Hepatocyte (in vitro differentiated cells): ENCODE results near the gene ANAPC2. TPM values are rescaled to one million over a fixed set of nuclear protein-coding genes. Genes with fewer than 3 reads are reported as not detected.

Experiments
- DNase-seq: peaks from one replicate; pipeline ENCODE4 v3.0.0-alpha.2; 2016; ENCODE audit warnings: low spot score
- H2AFZ ChIP-seq: fragments of 200-600 bp; sonication (generic); 2 replicates; pipeline ENCODE4 v1.6.0; 2016; ENCODE audit warnings: antibody characterized with exemption, mild to moderate bottlenecking
- H3K27ac ChIP-seq: fragments of 200-600 bp; sonication (generic); 2 replicates; pipeline ENCODE4 v1.5.1; 2016; ENCODE audit warnings: mild to moderate bottlenecking
- H3K27me3 ChIP-seq: fragments of 200-600 bp; sonication (generic); 2 replicates; pipeline ENCODE4 v1.6.1; 2016
- H3K36me3 ChIP-seq: fragments of 200-600 bp; sonication (generic); replicated peaks from 2 replicates; pipeline ENCODE4 v1.5.1; 2016; ENCODE audit warnings: low read depth; ENCODE audit not compliant: insufficient read depth
- H3K4me1 ChIP-seq: fragments of 200-600 bp; sonication (generic); 2 replicates; pipeline ENCODE4 v1.5.1; 2016; ENCODE audit warnings: mild to moderate bottlenecking, moderate library complexity; ENCODE audit not compliant: insufficient read depth
- H3K4me2 ChIP-seq: fragments of 200-600 bp; sonication (generic); 2 replicates; pipeline ENCODE4 v1.6.0; 2016
- H3K4me3 ChIP-seq: fragments of 200-600 bp; sonication (generic); 2 replicates; pipeline ENCODE4 v1.5.1; 2016; ENCODE audit warnings: mild to moderate bottlenecking
- H3K79me2 ChIP-seq: fragments of 200-600 bp; sonication (generic); 2 replicates; pipeline ENCODE4 v1.6.0; 2017; ENCODE audit warnings: mild to moderate bottlenecking
- H3K9me2 ChIP-seq: fragments of 200-600 bp; sonication (generic); replicated peaks from 2 replicates; pipeline ENCODE4 v1.6.0; 2017; ENCODE audit warnings: mild to moderate bottlenecking; ENCODE audit not compliant: insufficient read depth
- H3K9me3 ChIP-seq: fragments of 200-600 bp; sonication (generic); 2 replicates; pipeline ENCODE4 v1.5.1; 2016; ENCODE audit warnings: low read depth, mild to moderate bottlenecking
- H4K20me1 ChIP-seq: fragments of 200-600 bp; sonication (generic); 2 replicates; pipeline ENCODE4 v1.6.0; 2016; ENCODE audit warnings: mild to moderate bottlenecking; ENCODE audit not compliant: insufficient read depth, poor library complexity, severe bottlenecking
- EZH2 ChIP-seq: fragments of 200-600 bp; sonication (generic); IDR thresholded peaks from 2 replicates; pipeline ENCODE4 v1.6.1; 2016; ENCODE audit warnings: antibody characterized with exemption, mild to moderate bottlenecking, borderline replicate concordance
- EZH2phosphoT487 ChIP-seq: fragments of 200-600 bp; sonication (generic); IDR thresholded peaks from one replicate; pipeline ENCODE4 v1.6.1; 2018; ENCODE audit warnings: antibody characterized with exemption, mild to moderate bottlenecking, low read depth, moderate library complexity; ENCODE audit not compliant: unreplicated experiment, severe bottlenecking
- WGBS: methylation state at CpG from one replicate; pipeline ENCODE4 v1.1.6; 2016; ENCODE audit warnings: low lambda C conversion rate; ENCODE audit errors: missing lambda C conversion rate; 5-methylcytosine and 5-hydroxymethylcytosine counted together
- polyA plus RNA-seq: library from polyadenylated mRNA; unstranded; fragments of >200 nt; fragmentation: Nextera tagmentation; extraction: Ambion mirVana; gene quantifications from 2 replicates; pipeline ENCODE4 v1.2.1, GENCODE V29; 2016
- total RNA-seq: library from RNA; depleted of rRNA; stranded (reverse); fragments of >200 nt; gene quantifications from 2 replicates; pipeline ENCODE4 v1.2.3, GENCODE V29; 2014
- TF ChIP-seq, protein P1 (sequence below): fragments of 200-600 bp; sonication (generic); IDR thresholded peaks from 2 replicates; pipeline ENCODE4 v1.5.1; 2016; ENCODE audit warnings: antibody characterized with exemption, mild to moderate bottlenecking; ENCODE audit not compliant: poor library complexity

The ANAPC2 gene
- total and polyA plus RNA-seq, 2 experiments from 2014 or later = 12.2 to 21.3 TPM

DNA sequence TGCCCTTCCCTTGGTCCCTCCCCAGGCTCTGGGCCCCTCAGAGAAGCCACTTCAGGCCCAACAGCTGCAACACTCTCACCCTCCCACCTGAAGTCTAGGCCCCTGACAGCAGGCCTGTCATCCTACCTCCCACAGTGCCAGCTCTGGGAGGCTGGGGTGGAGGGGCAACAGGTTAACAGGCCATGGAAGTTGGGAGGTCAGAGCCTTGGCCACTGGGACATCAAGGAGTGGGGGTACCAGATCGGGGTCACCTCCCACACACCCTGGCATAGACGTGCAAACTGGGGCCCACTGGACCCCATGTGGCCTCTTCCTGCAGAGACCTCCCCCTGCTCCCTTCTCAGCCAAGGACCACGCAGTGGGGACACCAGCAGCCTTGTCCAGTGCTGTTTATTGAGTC, 2.9 kb upstream of the ANAPC2 start:
- TF ChIP-seq, protein P1, sequence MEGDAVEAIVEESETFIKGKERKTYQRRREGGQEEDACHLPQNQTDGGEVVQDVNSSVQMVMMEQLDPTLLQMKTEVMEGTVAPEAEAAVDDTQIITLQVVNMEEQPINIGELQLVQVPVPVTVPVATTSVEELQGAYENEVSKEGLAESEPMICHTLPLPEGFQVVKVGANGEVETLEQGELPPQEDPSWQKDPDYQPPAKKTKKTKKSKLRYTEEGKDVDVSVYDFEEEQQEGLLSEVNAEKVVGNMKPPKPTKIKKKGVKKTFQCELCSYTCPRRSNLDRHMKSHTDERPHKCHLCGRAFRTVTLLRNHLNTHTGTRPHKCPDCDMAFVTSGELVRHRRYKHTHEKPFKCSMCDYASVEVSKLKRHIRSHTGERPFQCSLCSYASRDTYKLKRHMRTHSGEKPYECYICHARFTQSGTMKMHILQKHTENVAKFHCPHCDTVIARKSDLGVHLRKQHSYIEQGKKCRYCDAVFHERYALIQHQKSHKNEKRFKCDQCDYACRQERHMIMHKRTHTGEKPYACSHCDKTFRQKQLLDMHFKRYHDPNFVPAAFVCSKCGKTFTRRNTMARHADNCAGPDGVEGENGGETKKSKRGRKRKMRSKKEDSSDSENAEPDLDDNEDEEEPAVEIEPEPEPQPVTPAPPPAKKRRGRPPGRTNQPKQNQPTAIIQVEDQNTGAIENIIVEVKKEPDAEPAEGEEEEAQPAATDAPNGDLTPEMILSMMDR = no peak
- TF ChIP-seq EZH2phosphoT487 (no peak), EZH2 (no peak)
- 94% methylated on average over 3 of the region's 3 CpGs for WGBS
- H2AFZ ChIP-seq = no peak overlapping the region
- no peak for DNase-seq
- H4K20me1 ChIP-seq = peaks cover 54% of the 10 kb centered on the region
- no peak overlapping the region for H3K4me3 ChIP-seq
- no peak overlapping the region for H3K27ac ChIP-seq
- no peaks in the 10 kb centered on the region for H3K9me3 ChIP-seq
- no peaks in the 10 kb centered on the region for H3K9me2 ChIP-seq
- no peaks in the 10 kb centered on the region for H3K27me3 ChIP-seq
- peaks cover 87% of the 10 kb centered on the region for H3K79me2 ChIP-seq
- no peaks in the 10 kb centered on the region for H3K36me3 ChIP-seq
- H3K4me1 ChIP-seq = peaks cover 41% of the 10 kb centered on the region
- H3K4me2 ChIP-seq = no peak overlapping the region

DNA sequence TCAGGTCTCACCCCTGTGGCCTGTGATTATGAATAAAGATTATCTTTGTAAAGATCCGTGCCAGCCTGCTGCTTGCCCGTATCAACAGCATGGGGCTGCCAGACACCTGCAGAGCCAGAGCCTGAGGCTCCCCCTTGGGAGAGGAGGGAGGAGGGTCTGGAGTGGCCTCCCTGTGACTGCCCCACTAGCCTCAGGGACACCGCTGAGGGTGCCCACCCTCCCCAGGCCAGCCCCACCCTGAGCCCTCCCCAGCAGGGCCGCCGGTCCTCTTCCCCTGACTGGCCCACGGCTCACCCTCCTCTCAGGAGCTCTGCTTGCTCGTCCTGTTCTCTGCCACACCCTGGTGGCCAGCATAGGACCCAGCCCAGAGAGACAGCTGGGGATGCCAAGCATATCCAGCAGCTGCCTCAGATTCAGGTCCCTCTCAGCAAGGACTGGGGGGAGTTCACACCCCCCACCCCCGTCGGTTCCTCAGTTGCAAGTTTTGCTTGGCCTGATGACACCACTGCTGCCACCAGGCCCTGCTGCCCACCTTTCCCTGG, 2.0 kb upstream of the ANAPC2 start:
- Histone ChIP-seq H3K4me1 (peaks cover 34% of the 10 kb centered on the region), H4K20me1 (peaks cover 45% of the 10 kb centered on the region), H3K4me3 (no peak overlapping the region), H2AFZ (no peak overlapping the region), H3K79me2 (peaks cover 79% of the 10 kb centered on the region), H3K9me3 (no peaks in the 10 kb centered on the region), H3K9me2 (no peaks in the 10 kb centered on the region), H3K27me3 (no peaks in the 10 kb centered on the region), H3K36me3 (no peaks in the 10 kb centered on the region), H3K27ac (peak overlapping the region; percentile 98), H3K4me2 (peak overlapping the region; percentile 92)
- TF ChIP-seq, protein P1 = no peak
- TF ChIP-seq EZH2 (no peak), EZH2phosphoT487 (no peak)
- WGBS = 96% methylated on average over 5 of the region's 9 CpGs
- peak; percentile 42 for DNase-seq

DNA sequence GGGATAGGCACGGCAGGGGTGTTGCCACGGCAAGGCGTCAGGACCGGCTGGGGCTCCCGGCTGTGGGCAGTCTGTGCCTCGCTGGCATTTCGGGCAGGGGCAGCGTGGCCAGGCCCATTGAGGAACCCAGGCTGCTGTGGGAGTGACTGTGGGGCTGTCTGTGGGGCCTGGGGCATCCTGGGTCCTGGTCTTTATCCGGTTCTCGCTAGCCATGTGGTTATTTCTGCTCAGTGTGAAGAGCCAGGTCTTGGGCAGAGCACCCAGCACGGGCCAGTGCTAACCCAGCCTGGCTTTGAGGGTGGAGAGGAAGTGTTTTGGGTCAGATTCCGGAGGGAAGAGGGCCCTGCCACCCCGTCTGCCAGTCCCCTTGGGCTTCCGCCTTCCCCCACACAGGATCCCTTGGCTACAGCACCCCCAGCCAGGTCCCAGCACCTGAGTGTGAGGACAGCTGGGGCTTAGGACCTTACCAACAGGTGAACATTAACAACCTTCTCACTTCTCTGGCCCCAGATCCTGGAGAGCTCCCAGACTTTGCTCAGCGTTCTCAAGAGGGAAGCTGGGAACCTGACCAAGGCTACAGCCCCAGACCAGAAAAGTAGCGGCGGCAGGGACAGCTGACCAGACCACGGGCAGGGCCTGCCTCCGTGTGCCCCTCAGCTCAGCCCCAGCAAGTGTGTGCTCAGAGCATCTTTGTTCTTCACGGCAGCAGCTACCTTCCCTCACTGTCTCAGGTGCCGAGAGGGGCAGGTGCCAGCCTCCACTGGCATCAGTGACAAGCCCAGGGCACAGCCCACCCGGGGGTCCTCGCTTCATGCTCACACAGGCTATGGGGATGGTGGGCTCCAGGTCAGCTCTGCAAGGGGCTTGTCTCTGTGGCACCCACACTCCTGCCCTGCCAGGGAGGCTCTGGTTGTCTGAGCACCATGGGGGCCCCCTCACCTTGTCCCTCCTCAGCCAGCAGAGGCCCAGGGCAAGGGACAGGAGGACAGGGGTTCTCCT, 1.2 kb upstream of the ANAPC2 start:
- H4K20me1 ChIP-seq = peaks cover 37% of the 10 kb centered on the region
- no peak overlapping the region for H2AFZ ChIP-seq
- 46% methylated on average over 23 of the region's 23 CpGs for WGBS
- H3K36me3 ChIP-seq = no peaks in the 10 kb centered on the region
- TF ChIP-seq, protein P1 = no peak
- no peak for TF ChIP-seq EZH2
- TF ChIP-seq EZH2phosphoT487 = no peak
- peak overlapping the region; percentile 92 for H3K4me2 ChIP-seq
- no peaks in the 10 kb centered on the region for H3K27me3 ChIP-seq
- peak overlapping the region; percentile 62 for H3K4me3 ChIP-seq
- no peak for DNase-seq
- H3K4me1 ChIP-seq = peaks cover 26% of the 10 kb centered on the region
- H3K27ac ChIP-seq = peak overlapping the region; percentile 98
- H3K79me2 ChIP-seq = peaks cover 71% of the 10 kb centered on the region
- H3K9me3 ChIP-seq = no peaks in the 10 kb centered on the region
- no peaks in the 10 kb centered on the region for H3K9me2 ChIP-seq
